HEK293T (cell line): Measurements from ENCODE around the gene DDX24.

Experiments
- ELF4 ChIP-seq: fragments of 450-650 bp; IDR thresholded peaks from 2 replicates; pipeline ENCODE4 v1.6.1; 2017; ENCODE audit warnings: antibody characterized with exemption
- SP1 ChIP-seq: fragments of 450-650 bp; IDR thresholded peaks from 2 replicates; pipeline ENCODE4 v1.6.1; 2017

DNA sequence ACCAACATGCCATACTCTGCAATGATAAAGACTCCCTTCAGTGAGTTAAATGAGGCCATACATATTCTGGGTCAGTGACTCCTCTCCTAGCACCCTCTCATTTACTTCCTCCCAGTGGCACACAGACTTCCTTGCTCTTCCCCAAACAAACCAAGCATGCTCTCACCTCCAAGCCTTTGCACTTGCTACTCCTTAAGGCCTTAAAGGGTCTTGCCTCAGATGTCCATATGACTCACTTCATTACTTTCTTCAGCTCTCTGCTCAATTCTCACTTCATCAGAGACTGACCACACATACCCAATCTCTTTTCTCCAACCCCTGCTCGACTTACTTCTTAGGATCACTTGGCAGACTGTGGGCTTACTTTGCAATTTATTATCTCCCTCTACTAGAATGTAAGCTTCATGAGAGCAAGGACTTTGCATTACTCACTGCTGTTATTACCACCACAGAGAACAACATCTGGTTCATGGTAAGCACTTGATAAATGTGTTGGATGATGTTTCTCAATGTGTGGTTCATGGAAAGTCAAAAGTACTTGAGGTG lies 22.8 kb downstream of the DDX24 start:
- no peak for TF ChIP-seq ELF4
- no peak for TF ChIP-seq SP1
